ENCODE results near the gene WDR1.

The WDR1 gene

DNA sequence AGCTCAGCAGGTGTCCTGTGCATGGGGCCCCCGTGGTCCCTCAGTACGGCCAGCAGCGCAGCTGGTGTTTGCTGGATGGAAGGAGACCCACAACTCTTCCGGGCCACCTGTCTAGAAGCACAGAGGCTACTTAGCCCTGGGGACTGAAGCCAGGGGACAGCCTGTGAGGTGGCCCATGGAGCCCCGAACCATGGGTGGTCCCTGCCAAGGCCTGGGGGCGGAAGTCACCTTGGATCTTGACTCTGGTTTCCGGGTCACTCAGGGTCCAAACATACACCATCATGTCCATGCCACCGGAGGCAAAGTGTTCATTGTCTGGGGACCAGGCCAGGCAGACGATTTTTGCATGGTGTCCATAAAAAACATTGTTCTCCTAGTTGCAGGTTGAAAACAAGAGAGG, 39.5 kb downstream of the WDR1 start:
- no peak overlapping the region for H3K27ac ChIP-seq

DNA sequence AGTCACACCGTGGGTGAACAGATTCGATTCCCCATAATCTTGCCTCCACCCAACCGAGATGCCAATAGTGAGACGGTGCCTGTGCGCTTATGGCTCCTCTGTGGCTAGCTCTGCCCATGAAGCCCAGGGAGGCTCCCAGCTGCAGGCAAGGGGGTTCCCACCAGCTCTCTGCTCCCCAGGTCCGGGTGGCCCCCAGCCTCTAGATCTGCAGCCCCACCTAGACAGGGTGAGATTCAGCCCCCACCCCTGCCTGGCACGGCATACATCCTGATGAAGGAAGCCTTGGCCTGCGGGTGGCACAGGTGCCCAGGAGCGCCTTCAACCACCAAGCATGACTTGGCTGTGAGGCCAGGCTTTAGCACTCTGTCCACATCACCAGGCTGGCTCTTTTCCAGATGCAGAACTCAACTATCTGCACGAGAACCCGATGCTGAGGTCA, 40.6 kb downstream of the WDR1 start:
- no peak overlapping the region for H3K27ac ChIP-seq
- TF ChIP-seq, protein P1, sequence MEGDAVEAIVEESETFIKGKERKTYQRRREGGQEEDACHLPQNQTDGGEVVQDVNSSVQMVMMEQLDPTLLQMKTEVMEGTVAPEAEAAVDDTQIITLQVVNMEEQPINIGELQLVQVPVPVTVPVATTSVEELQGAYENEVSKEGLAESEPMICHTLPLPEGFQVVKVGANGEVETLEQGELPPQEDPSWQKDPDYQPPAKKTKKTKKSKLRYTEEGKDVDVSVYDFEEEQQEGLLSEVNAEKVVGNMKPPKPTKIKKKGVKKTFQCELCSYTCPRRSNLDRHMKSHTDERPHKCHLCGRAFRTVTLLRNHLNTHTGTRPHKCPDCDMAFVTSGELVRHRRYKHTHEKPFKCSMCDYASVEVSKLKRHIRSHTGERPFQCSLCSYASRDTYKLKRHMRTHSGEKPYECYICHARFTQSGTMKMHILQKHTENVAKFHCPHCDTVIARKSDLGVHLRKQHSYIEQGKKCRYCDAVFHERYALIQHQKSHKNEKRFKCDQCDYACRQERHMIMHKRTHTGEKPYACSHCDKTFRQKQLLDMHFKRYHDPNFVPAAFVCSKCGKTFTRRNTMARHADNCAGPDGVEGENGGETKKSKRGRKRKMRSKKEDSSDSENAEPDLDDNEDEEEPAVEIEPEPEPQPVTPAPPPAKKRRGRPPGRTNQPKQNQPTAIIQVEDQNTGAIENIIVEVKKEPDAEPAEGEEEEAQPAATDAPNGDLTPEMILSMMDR (conservative IDR thresholded peaks at IDR 0.05) = no peak
- no peak for TF ChIP-seq ZFX (IDR thresholded peaks at IDR 0.05)

More for the DNA sequence above, 39.5 kb downstream of the WDR1 start:
- TF ChIP-seq ZFX (IDR thresholded peaks at IDR 0.05) = no peak
- TF ChIP-seq, protein P1 (conservative IDR thresholded peaks at IDR 0.05) = no peak

DNA sequence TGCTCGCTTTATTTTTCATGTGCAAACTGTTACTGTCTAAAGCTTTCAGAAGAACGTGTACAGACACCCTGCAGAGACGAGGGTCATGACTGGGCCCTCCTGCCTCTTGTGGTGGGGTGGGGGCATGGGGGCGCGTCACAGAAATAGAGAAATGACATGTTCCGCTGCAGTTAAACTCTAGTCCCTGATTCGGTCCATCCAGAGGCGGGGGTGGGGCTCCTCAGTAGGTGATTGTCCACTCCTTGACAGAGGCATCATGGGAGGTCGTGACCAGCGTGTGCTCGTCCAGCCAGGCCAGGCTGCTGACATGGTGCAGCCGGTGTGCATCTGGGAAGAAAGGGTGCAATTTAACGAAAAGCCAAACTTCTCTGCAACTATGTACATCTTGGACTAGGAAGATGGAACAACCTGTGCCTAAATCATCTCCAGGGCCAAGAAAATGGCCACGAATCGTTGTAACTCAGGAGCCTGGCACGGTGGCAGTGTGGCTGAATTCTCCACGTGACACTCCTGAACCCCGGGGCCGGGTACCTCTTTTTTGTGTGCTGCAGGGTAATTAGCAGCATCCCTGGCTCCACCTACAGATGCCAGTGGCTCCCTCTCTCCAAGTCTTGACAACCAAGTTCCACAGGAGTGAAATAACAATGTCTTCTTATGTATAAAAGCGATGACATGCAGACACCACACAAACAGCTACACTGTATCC, 41.3 kb downstream of the WDR1 start:
- no peak overlapping the region for H3K27ac ChIP-seq
- TF ChIP-seq, protein P1 (conservative IDR thresholded peaks at IDR 0.05) = no peak
- TF ChIP-seq ZFX (IDR thresholded peaks at IDR 0.05) = no peak

DNA sequence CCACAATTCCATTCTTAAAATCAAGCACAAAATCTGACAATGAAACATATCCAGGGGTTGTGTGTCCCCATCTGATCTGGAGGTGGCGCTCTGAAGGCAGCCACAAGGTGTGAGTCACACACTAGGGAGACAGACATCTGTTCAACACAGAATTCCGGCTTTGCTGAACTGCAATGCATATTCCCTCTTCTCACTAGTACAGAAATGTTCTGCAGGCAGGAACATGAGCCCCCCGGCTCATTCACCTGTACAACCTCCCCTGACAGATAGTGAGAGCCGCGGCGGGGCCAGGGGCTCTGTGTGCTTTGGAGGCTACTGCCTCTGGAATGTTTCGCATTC, 41.9 kb downstream of the WDR1 start:
- no peak overlapping the region for H3K27ac ChIP-seq
- TF ChIP-seq ZFX (IDR thresholded peaks at IDR 0.05) = no peak
- TF ChIP-seq, protein P1 (conservative IDR thresholded peaks at IDR 0.05) = no peak

DNA sequence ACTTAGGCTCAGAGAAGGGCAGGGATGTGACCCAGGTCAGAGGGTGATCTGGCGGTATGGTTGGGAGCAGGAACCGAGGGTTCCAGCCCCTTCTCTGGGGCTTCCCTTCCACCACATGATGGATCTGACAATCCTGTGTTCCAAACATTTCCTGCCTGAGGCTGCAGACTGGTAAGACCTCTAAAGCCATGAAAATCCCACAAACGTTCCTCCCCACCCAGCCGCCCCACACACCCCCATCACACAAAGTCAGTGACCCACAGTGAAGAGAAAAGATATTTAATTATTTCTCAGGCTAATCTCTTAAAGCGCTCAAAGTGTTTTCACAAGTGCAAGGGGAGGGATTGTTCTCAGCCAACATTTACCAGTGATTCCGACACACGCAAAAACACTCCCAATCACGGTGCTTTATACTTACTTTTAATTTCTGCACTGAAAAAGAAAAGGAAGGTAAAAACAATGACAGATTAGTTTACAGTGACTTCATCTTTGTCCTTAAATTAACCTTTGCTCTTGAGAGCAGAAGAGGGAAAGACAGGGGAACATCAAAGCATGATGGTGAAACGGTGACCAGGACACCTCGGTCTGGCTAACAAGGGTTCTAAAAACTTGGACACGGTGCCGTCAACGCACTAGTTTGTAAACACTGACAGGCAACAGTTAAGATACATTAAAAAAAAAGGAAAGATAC, 42.4 kb downstream of the WDR1 start:
- TF ChIP-seq, protein P1 (conservative IDR thresholded peaks at IDR 0.05) = no peak
- no peak for TF ChIP-seq ZFX (IDR thresholded peaks at IDR 0.05)
- no peak overlapping the region for H3K27ac ChIP-seq

DNA sequence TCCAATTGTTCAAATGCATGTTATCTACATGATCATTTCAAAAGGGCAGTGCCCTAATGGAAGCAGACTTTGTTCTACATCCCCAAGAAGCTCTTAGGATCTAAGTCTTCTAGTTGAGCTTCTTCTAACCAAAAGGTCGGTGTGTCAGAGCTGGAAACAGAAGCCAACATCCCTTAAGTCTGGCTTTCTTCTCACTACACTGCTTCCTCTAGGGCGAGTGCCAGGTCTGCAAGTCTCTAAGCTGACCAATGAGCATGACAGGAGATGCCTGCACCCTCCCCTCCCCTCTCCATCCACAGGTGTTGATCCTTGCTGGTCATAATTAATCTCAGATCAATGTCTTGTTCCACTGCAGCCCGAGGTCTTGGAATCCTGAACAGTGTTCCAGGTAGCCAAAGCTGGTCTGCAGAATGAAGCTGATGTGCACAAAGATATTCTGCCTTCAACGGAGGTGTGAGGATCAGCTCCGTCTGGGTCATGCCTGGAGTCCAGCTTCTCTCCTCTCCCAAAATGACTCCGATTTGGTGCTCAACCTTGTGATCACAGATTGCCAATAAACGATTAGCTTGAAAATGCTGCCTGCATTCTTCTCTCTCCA, 44.1 kb downstream of the WDR1 start:
- H3K27ac ChIP-seq = no peak overlapping the region
- TF ChIP-seq, protein P1 (conservative IDR thresholded peaks at IDR 0.05) = no peak
- TF ChIP-seq ZFX (IDR thresholded peaks at IDR 0.05) = no peak

DNA sequence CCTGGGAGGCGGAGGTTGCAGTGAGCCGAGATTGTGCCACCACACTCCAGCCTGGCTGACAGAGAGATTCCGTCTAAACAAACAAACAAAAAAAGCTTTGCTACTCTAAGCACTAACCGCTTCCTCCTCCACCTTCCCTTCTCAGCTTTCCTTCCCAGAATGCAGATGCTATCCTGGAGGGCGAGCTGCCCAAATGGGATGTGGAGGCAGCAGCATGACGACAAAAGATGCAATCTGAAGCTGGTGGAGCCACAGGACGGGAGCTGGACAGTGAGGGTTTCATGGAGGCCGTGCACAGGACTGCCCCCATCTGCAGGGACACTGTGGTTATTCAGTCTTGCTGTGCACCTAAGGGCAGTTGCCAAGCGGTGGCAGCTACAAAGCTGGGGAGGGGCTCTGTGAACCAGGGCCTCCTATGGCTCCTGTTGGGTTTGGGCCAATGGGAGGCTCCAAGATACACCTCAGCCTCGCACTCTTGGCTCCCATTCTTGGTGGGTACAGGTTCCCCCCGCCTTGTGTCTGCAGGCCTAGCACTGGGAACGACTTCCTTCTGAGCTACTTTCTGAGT, 47.4 kb downstream of the WDR1 start:
- no peak overlapping the region for H3K27ac ChIP-seq
- TF ChIP-seq, protein P1 (conservative IDR thresholded peaks at IDR 0.05) = no peak
- no peak for TF ChIP-seq ZFX (IDR thresholded peaks at IDR 0.05)

Measured in C4-2B (cell line).